Activated naive CD4-positive, alpha-beta T cell treated with anti-CD3 and anti-CD28 coated beads, Interleukin-2, amount 50 U/mL, for 24 hours (primary cell): ENCODE data around the gene MYL3.
A peak's percentile ranks its signal among the peaks of the same experiment; 100 is the strongest.

Experiments
- H3K27ac Mint-ChIP-seq: one replicate; pipeline ENCODE4 v1.8.0; 2021; ENCODE audit warnings: mild to moderate bottlenecking, mixed read lengths
- H3K27me3 Mint-ChIP-seq: one replicate; pipeline ENCODE4 v1.8.0; 2021; ENCODE audit warnings: mixed read lengths
- H3K36me3 Mint-ChIP-seq: one replicate; pipeline ENCODE4 v1.8.0; 2021; ENCODE audit warnings: mixed read lengths
- H3K4me1 Mint-ChIP-seq: one replicate; pipeline ENCODE4 v1.8.0; 2021; ENCODE audit warnings: mixed read lengths
- H3K4me3 Mint-ChIP-seq: one replicate; pipeline ENCODE4 v1.8.0; 2021; ENCODE audit warnings: mild to moderate bottlenecking, mixed read lengths
- H3K9me3 Mint-ChIP-seq: one replicate; pipeline ENCODE4 v1.8.0; 2021; ENCODE audit warnings: mixed read lengths

MYL3 gene

GRCh38 chr3:46854555-46854991 lies 8.7 kb downstream of the MYL3 start:
- H3K4me1 Mint-ChIP-seq, result no peaks in the 10 kb centered on the region
- H3K36me3 Mint-ChIP-seq, result no peaks in the 10 kb centered on the region
- H3K27me3 Mint-ChIP-seq, result peaks cover 2% of the 10 kb centered on the region
- H3K9me3 Mint-ChIP-seq, result no peaks in the 10 kb centered on the region
- H3K27ac Mint-ChIP-seq, result no peak overlapping the region
- H3K4me3 Mint-ChIP-seq, result no peak overlapping the region

GRCh38 chr3:46853441-46854415 lies 9.5 kb downstream of the MYL3 start:
- Mint-ChIP-seq H3K36me3 (no peaks in the 10 kb centered on the region), H3K27ac (no peak overlapping the region), H3K4me3 (no peak overlapping the region), H3K27me3 (peaks cover 2% of the 10 kb centered on the region), H3K4me1 (no peaks in the 10 kb centered on the region), H3K9me3 (no peaks in the 10 kb centered on the region)

GRCh38 chr3:46852839-46853355 lies 10.3 kb downstream of the MYL3 start:
- H3K27ac Mint-ChIP-seq, result no peak overlapping the region
- peaks cover 2% of the 10 kb centered on the region for H3K27me3 Mint-ChIP-seq
- no peak overlapping the region for H3K4me3 Mint-ChIP-seq
- no peaks in the 10 kb centered on the region for H3K36me3 Mint-ChIP-seq
- no peaks in the 10 kb centered on the region for H3K9me3 Mint-ChIP-seq
- no peaks in the 10 kb centered on the region for H3K4me1 Mint-ChIP-seq

- Mint-ChIP-seq H3K27me3 (peaks cover 2% of the 10 kb centered on the region), H3K4me1 (no peaks in the 10 kb centered on the region), H3K4me3 (no peak overlapping the region), H3K36me3 (no peaks in the 10 kb centered on the region), H3K9me3 (no peaks in the 10 kb centered on the region), H3K27ac (no peak overlapping the region)
Measured at GRCh38 chr3:46852334-46852720, 10.9 kb downstream of the MYL3 start.

- Mint-ChIP-seq H3K4me3 (no peak overlapping the region), H3K4me1 (peaks cover under 1% of the 10 kb centered on the region), H3K27ac (no peak overlapping the region), H3K36me3 (no peaks in the 10 kb centered on the region), H3K9me3 (no peaks in the 10 kb centered on the region), H3K27me3 (peaks cover 2% of the 10 kb centered on the region)
Measured at GRCh38 chr3:46851364-46852333, 11.6 kb downstream of the MYL3 start.

GRCh38 chr3:46850468-46850779 lies 12.8 kb downstream of the MYL3 start:
- Mint-ChIP-seq H3K4me1 (peaks cover 7% of the 10 kb centered on the region), H3K27me3 (no peaks in the 10 kb centered on the region), H3K9me3 (no peaks in the 10 kb centered on the region), H3K4me3 (no peak overlapping the region), H3K36me3 (no peaks in the 10 kb centered on the region), H3K27ac (no peak overlapping the region)

- Mint-ChIP-seq H3K27me3 (no peaks in the 10 kb centered on the region), H3K36me3 (no peaks in the 10 kb centered on the region), H3K4me1 (peaks cover 12% of the 10 kb centered on the region), H3K4me3 (no peak overlapping the region), H3K27ac (no peak overlapping the region), H3K9me3 (no peaks in the 10 kb centered on the region)
Measured at GRCh38 chr3:46849686-46850467, 13.4 kb downstream of the MYL3 start.

GRCh38 chr3:46849045-46849631 lies 14.1 kb downstream of the MYL3 start:
- H3K9me3 Mint-ChIP-seq, result no peaks in the 10 kb centered on the region
- peak overlapping the region; percentile 59 for H3K27ac Mint-ChIP-seq
- H3K4me3 Mint-ChIP-seq, result no peak overlapping the region
- no peaks in the 10 kb centered on the region for H3K27me3 Mint-ChIP-seq
- peaks cover 12% of the 10 kb centered on the region for H3K4me1 Mint-ChIP-seq
- H3K36me3 Mint-ChIP-seq, result no peaks in the 10 kb centered on the region

GRCh38 chr3:46848271-46849044 lies 14.8 kb downstream of the MYL3 start:
- peaks cover 12% of the 10 kb centered on the region for H3K4me1 Mint-ChIP-seq
- no peaks in the 10 kb centered on the region for H3K27me3 Mint-ChIP-seq
- no peak overlapping the region for H3K27ac Mint-ChIP-seq
- H3K4me3 Mint-ChIP-seq, result no peak overlapping the region
- no peaks in the 10 kb centered on the region for H3K9me3 Mint-ChIP-seq
- no peaks in the 10 kb centered on the region for H3K36me3 Mint-ChIP-seq

- Mint-ChIP-seq H3K27ac (no peak overlapping the region), H3K4me3 (no peak overlapping the region), H3K4me1 (peaks cover 12% of the 10 kb centered on the region), H3K9me3 (no peaks in the 10 kb centered on the region), H3K27me3 (no peaks in the 10 kb centered on the region), H3K36me3 (no peaks in the 10 kb centered on the region)
Measured at GRCh38 chr3:46847744-46848143, 15.5 kb downstream of the MYL3 start.

- H3K36me3 Mint-ChIP-seq, result no peaks in the 10 kb centered on the region
- H3K27ac Mint-ChIP-seq, result no peak overlapping the region
- H3K9me3 Mint-ChIP-seq, result no peaks in the 10 kb centered on the region
- no peaks in the 10 kb centered on the region for H3K27me3 Mint-ChIP-seq
- H3K4me1 Mint-ChIP-seq, result peaks cover 12% of the 10 kb centered on the region
- H3K4me3 Mint-ChIP-seq, result peak overlapping the region; percentile 81
Measured at GRCh38 chr3:46846624-46847542, 16.4 kb downstream of the MYL3 start.

GRCh38 chr3:46845860-46846623 lies 17.2 kb downstream of the MYL3 start:
- H3K27me3 Mint-ChIP-seq, result no peaks in the 10 kb centered on the region
- no peaks in the 10 kb centered on the region for H3K9me3 Mint-ChIP-seq
- no peak overlapping the region for H3K27ac Mint-ChIP-seq
- no peaks in the 10 kb centered on the region for H3K36me3 Mint-ChIP-seq
- H3K4me1 Mint-ChIP-seq, result peaks cover 12% of the 10 kb centered on the region
- H3K4me3 Mint-ChIP-seq, result peak overlapping the region; percentile 81

GRCh38 chr3:46845397-46845859 lies 17.8 kb downstream of the MYL3 start:
- peak overlapping the region; percentile 81 for H3K4me3 Mint-ChIP-seq
- H3K27ac Mint-ChIP-seq, result peak overlapping the region; percentile 59
- H3K27me3 Mint-ChIP-seq, result no peaks in the 10 kb centered on the region

More at GRCh38 chr3:46845397-46845859, 17.8 kb downstream of the MYL3 start:
- Mint-ChIP-seq H3K4me1 (peaks cover 12% of the 10 kb centered on the region), H3K36me3 (no peaks in the 10 kb centered on the region), H3K9me3 (peaks cover 2% of the 10 kb centered on the region)
